ENCODE measurements around the gene SSRP1.

GRCh38 chr11:57327721-57328120, 8.0 kb downstream of the SSRP1 start:
- TF ChIP-seq MAX (IDR thresholded peaks at IDR 0.05) = no peak
- TF ChIP-seq FOXM1 (IDR thresholded peaks at IDR 0.05; ENCODE audit: borderline replicate concordance, low read depth) = no peak
- TF ChIP-seq TAF1 (IDR thresholded peaks at IDR 0.05; ENCODE audit: low read depth) = no peak
- TF ChIP-seq NFIC (IDR thresholded peaks at IDR 0.05) = no peak
- TF ChIP-seq EP300 (IDR thresholded peaks at IDR 0.05; ENCODE audit: borderline replicate concordance) = no peak
- TF ChIP-seq YY1 (IDR thresholded peaks at IDR 0.05; ENCODE audit: low read depth) = no peak
- TF ChIP-seq TEAD4 (IDR thresholded peaks at IDR 0.05) = no peak

Measured in Ishikawa (cell line).